BJ (cell line): Measurements from ENCODE around the gene PTK6. TPM values are rescaled to one million over a fixed set of nuclear protein-coding genes. Genes with fewer than 3 reads are reported as not detected.

Experiments used
- CTCF ChIA-PET: fragments of 350-600 bp; formaldehyde crosslinking; extraction: SDS; loops from one replicate; lab custom pipeline; 2021; ENCODE audit warnings: antibody characterized with exemption, inconsistent platforms; lab: Yijun Ruan, JAX
- POLR2A ChIA-PET: fragments of 300-600 bp; sonication (Branson Sonifier 250); formaldehyde crosslinking; extraction: SDS; loops from one replicate; lab custom pipeline; 2021; ENCODE audit warnings: antibody characterized with exemption; lab: Charles Lee
- DNase-seq: peaks from one replicate; pipeline ENCODE4 v3.0.0-alpha.2; 2011; ENCODE audit warnings: low read depth
- H3K27me3 ChIP-seq: 2 replicates; pipeline ENCODE4 v1.6.0; 2011; ENCODE audit warnings: low read length; ENCODE audit not compliant: control insufficient read depth, insufficient read depth
- H3K36me3 ChIP-seq: 2 replicates; pipeline ENCODE4 v1.5.1; 2011; ENCODE audit warnings: low read length; ENCODE audit not compliant: control insufficient read depth, insufficient read depth
- H3K4me3 ChIP-seq: 2 replicates; pipeline ENCODE4 v1.5.1; 2011; ENCODE audit warnings: low read depth, mild to moderate bottlenecking, control low read depth, low read length
- CTCF ChIP-seq: IDR thresholded peaks from 2 replicates; pipeline ENCODE4 v1.5.1; 2011; ENCODE audit warnings: low read depth, mild to moderate bottlenecking, control low read depth, inconsistent platforms, low read length, moderate library complexity; ENCODE audit not compliant: insufficient read depth
- polyA plus RNA-seq: library from polyadenylated mRNA; depleted of rRNA; stranded (reverse); fragments of >200 nt; gene quantifications from 2 replicates; pipeline ENCODE4 v1.2.3, GENCODE V29; 2011

PTK6 gene
- polyA plus RNA-seq, 1 experiment, result 0.05 TPM

DNA sequence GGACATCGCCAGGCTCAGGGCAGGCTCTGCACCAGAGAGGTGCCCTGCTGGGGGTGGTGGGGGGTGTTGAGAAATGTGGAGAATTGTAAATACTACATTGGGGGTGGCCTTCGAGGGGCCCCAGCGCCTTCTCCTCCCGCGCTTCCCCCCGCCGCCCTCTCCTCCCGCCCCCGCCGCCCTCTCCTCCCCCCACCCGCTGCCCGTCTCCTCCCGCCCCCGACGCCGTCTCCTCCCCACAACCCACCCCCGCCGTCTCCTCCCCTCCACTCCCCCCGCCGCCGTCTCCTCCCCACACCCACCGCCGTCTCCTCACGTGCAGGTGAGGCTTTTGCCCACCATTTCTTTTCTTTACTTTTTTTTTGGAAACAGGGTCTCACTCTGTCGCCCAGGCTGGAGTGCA lies 11.8 kb upstream of the PTK6 start:
- CTCF ChIA-PET, result interaction anchor here (4.7 kb wide), 1 partner anchor 11 kb away, joined by 16 read pairs; no protein-coding TSS in a partner anchor
- no peak for DNase-seq
- POLR2A ChIA-PET, result no interaction called here
- Histone ChIP-seq H3K27me3 (peaks cover 5% of the 10 kb centered on the region), H3K4me3 (no peak overlapping the region), H3K36me3 (no peaks in the 10 kb centered on the region)
- TF ChIP-seq CTCF, result no peak

DNA sequence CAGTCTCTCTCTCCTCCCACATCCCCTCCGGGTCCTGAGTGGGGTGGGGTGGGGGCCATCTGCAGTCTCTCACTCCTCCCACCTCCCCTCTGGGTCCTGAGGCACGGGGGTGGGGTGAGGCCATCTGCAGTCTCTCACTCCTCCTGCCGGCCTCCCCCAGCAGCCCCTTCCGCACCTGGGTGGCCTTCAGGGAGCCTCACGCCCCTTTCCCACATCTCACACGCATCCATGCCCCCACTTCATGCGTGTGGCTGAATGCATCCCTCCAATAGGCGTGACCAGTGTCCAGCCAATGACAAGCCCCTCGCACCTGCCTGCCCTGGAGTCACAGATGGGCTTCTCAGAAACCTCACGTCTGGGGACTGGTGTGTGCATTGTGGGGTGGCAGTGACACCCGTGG lies 11.4 kb upstream of the PTK6 start:
- no peak for TF ChIP-seq CTCF
- no peak for DNase-seq
- Histone ChIP-seq H3K27me3 (peaks cover 5% of the 10 kb centered on the region), H3K36me3 (no peaks in the 10 kb centered on the region), H3K4me3 (no peak overlapping the region)
- ChIA-PET POLR2A (no interaction called here), CTCF (no interaction called here)

DNA sequence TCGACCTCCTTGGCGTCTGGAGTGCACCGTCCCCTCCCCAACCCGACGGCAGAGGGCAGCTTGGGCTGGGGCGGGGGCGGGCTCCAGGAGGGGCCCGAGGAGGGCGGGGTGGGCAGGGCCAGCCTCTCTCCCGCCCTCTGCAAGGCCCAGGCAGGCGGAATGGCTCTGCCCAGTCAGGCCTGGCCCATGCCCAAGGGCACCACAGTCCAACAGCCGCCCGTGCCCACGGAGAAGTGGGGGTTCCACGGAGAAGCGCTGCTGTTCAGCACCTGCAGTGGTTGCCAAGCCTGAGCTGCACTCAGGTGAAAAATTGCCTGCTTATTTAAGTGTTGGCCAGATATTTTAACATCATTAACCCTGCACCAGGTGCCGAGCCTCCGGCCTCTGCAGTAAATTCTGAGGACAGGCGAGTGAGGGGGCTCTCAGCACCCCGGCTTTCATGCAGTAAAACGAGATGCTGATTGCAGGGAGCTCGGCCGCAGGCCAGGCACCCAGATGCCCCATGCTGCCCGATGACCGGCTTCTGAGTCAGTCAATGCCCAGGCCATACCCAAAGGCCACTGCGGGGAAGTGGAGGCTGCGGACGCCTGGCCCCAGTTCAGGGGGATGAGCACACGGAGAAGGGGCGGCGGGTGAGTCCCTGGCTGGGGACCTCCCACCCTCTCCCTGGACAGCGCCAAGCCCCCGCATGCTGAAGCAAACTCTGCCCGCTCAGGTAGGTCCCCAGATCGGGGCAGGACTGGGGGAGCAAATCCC lies 10.7 kb upstream of the PTK6 start, which contains the start of gene SRMS:
Gene SRMS, minus strand, starts transcription at position 25 of the 756 bp plus-strand sequence. CDS start 286 bp downstream, outside the sequence.
- Histone ChIP-seq H3K4me3 (no peak within 1 kb of the TSS), H3K27me3 (peaks cover 5% of the 10 kb centered on the region), H3K36me3 (no peaks in the 10 kb centered on the region)
- TF ChIP-seq CTCF, result no peak
- POLR2A ChIA-PET, result no interaction called here
- DNase-seq, result no peak
- CTCF ChIA-PET, result interaction anchor here (3.0 kb wide), 1 partner anchor 11 kb away, joined by 7 read pairs; the partner anchor contains the start of gene PTK6

- ChIA-PET CTCF (interaction anchor here (3.0 kb wide), 1 partner anchor 10 kb away, joined by 7 read pairs; the partner anchor contains the start of gene PTK6), POLR2A (no interaction called here)
- Histone ChIP-seq H3K4me3 (no peak overlapping the region), H3K36me3 (no peaks in the 10 kb centered on the region), H3K27me3 (peaks cover 5% of the 10 kb centered on the region)
- DNase-seq, result no peak
- TF ChIP-seq CTCF, result no peak
Measured at GRCh38 chr20:63546956-63547724, 10.0 kb upstream of the PTK6 start.
